Esophagus squamous epithelium (tissue), 5 donors: ENCODE measurements around the gene GSE1. TPM values are rescaled to one million over a fixed set of nuclear protein-coding genes. Genes with fewer than 3 reads are reported as not detected.

ENCODE experiments used
- DNase-seq: peaks from one replicate; lab custom pipeline; 2025; lab: John Stamatoyannopoulos, UW
- H3K27ac ChIP-seq, 4 donors: fragments of 200-600 bp; sonication (generic); one replicate each; pipeline ENCODE4 v1.5.1; 2016 to 2019; ENCODE audit warnings: mild to moderate bottlenecking in 1 of 4
- H3K27me3 ChIP-seq, 4 donors: fragments of 200-600 bp; sonication (generic); 1 replicate in 3 of 4; 2 replicates in 1 of 4; pipeline versions ENCODE4 v1.5.1 to v1.6.0; 2017 to 2021; ENCODE audit warnings: antibody characterized with exemption in 1 of 4
- H3K36me3 ChIP-seq, 3 donors: fragments of 200-600 bp; sonication (generic); one replicate each; pipeline ENCODE4 v1.5.1; 2016 to 2019
- H3K4me1 ChIP-seq, 3 donors: fragments of 200-600 bp; sonication (generic); one replicate each; pipeline ENCODE4 v1.5.1; 2017 to 2019
- H3K4me3 ChIP-seq, 4 donors: fragments of 200-600 bp; sonication (generic); 1 replicate in 3 of 4; 2 replicates in 1 of 4; pipeline ENCODE4 v1.5.1; 2016 to 2019; ENCODE audit warnings: mild to moderate bottlenecking in 2 of 4, moderate library complexity in 1 of 4
- H3K9me3 ChIP-seq, 3 donors: fragments of 200-600 bp; sonication (generic); one replicate each; pipeline ENCODE4 v1.5.1; 2016 to 2019
- CTCF ChIP-seq, 6 experiments: fragments of 450-650 bp in 4 of 6; fragments of 200-600 bp in 2 of 6; sonication (generic) in 2 of 6; IDR thresholded peaks; one replicate each; pipeline ENCODE4 v1.5.1; 2016 to 2019; ENCODE audit warnings: antibody characterized with exemption in 6 of 6, mild to moderate bottlenecking in 4 of 6, moderate library complexity in 4 of 6
- POLR2A ChIP-seq, 4 donors: fragments of 450-650 bp; IDR thresholded peaks; one replicate each; pipeline ENCODE4 v1.6.1; 2017; ENCODE audit warnings: antibody characterized with exemption in 4 of 4, mild to moderate bottlenecking in 4 of 4, moderate library complexity in 3 of 4
- WGBS, 2 donors: methylation state at CpG; one replicate each; pipeline ENCODE4 v1.1.5; 2018; 5-methylcytosine and 5-hydroxymethylcytosine counted together
- intact Hi-C: fragments of 100-400 bp; cut with DNase I; formaldehyde crosslinking; loops from one replicate; pipeline ENCODE4 v1.15.0; 2022
- total RNA-seq, 4 donors: library from RNA; depleted of rRNA; stranded (reverse); fragments of >200 nt; gene quantifications; one replicate each; pipeline ENCODE4 v1.1.0, GENCODE V29; 2016
- donor health status: DM: yes; HTN: yes; CAD: no.

The GSE1 gene
- total RNA-seq, 4 donors from 2014 or later, result 24.6 to 33.6 (median 28.9) TPM

DNA sequence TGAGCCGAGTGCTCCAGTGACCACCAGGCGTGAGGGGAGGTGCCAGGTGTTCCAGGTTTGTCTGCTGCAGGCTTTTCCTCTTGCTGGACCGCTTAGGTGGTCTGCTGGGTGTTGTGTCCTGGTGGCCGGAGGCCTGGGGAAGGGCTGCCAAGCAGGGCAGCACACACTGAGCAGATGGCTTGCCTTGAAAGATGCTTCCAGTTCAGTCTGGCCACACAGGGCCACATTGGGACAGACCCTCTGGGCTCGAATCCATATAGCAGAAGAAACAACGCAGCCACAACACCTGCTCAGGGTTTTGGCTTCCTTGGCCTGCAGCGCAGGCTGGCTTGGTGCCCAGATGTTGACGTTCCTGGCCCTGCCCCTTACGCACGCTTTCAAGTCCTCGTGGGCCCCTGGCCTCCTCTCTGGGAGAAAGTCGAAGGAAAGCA, 50.8 kb downstream of the GSE1 start:
- DNase-seq, result no peak
- Histone ChIP-seq H3K27me3 (no peaks in the 10 kb centered on the region), H3K27ac (no peak overlapping the region), H3K4me1 (peaks cover 4 to 10% (median 4%) of the 10 kb centered on the region in 3 donors), H3K4me3 (no peak overlapping the region), H3K36me3 (peaks cover 58 to 100% (median 71%) of the 10 kb centered on the region in 3 donors), H3K9me3 (no peaks in the 10 kb centered on the region)
- intact Hi-C loops, result no loop called here
- TF ChIP-seq CTCF (IDR thresholded peaks at IDR 0.05) (no peak), POLR2A (IDR thresholded peaks at IDR 0.05) (no peak)
- 67 to 71% methylated on average over 5 to 9 of the region's 12 CpGs for WGBS, 2 donors

DNA sequence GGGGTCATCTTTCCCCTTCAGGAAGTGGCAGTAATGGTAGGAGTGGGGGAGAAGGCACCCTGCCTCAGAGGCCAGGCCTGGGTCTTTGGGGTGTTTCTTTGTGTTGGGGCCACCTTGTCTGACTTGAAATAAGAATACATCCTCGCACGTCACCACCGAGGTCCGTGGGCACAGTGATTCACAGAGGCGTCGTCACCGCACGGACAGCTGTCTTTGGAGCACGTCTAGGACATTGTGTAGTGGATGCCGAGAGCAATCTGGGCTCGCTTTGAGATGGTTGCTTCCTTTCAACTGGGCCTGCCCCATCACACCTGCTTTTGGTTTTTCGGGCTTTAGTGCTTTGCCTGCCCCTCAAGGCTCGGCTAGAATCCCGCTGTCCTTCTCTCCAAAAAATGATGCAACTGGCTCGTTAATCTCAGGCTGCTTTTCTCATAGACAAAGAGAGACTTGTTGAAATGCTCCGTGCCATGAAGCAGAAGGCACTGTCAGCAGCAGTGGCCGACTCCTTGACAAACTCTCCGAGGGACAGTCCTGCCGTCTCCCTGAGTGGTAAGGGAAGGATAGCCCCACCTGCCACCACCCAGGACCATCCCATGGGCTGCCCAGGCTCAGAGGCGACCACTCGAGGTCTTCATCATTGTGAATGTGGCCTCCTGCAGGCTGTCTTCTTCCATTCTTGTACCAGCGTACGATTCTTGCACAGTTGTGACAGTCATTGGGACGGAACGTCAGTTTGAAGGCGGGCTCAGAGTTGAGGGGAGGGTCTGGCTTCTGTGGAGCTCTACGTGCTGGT, 51.7 kb downstream of the GSE1 start:
- 86 to 87% methylated on average over 15 to 24 of the region's 27 CpGs for WGBS, 2 donors

DNA sequence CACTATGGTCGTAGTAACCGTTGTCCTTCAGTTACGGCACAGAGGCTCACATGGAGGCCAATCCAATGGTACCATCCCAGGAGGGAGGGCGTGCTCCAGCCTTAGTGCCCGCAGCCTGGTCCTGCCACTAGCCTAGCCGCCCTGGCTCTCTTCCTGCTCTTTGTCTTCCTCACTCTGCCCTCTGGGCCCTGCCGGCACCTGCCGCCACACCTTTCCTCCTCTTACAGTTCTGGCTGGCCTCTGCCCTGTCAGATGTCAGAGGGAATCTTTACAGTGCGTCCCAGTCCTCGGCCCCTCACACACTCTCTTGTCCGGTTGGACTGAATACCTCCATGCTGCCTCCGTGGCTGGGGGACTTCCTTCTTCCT, 52.2 kb downstream of the GSE1 start:
- no peak for DNase-seq
- WGBS, 2 donors, result 88 to 91% methylated on average over 9 to 11 of the region's 12 CpGs
- Histone ChIP-seq H3K27me3 (no peaks in the 10 kb centered on the region), H3K36me3 (peaks cover 59 to 100% (median 71%) of the 10 kb centered on the region in 3 donors), H3K4me3 (no peak overlapping the region), H3K9me3 (no peaks in the 10 kb centered on the region), H3K4me1 (no peaks in the 10 kb centered on the region), H3K27ac (no peak overlapping the region)
- intact Hi-C loops, result no loop called here
- TF ChIP-seq CTCF (IDR thresholded peaks at IDR 0.05) (no peak), POLR2A (IDR thresholded peaks at IDR 0.05) (no peak)

More for the DNA sequence above, 51.7 kb downstream of the GSE1 start:
- TF ChIP-seq POLR2A (IDR thresholded peaks at IDR 0.05) (no peak), CTCF (IDR thresholded peaks at IDR 0.05) (no peak)
- DNase-seq, result no peak
- H3K27ac ChIP-seq, result no peak overlapping the region
- no peaks in the 10 kb centered on the region for H3K9me3 ChIP-seq
- H3K4me1 ChIP-seq, result peaks cover 4% of the 10 kb centered on the region in 3 donors
- no peak overlapping the region for H3K4me3 ChIP-seq
- peaks cover 59 to 100% (median 71%) of the 10 kb centered on the region in 3 donors for H3K36me3 ChIP-seq
- H3K27me3 ChIP-seq, result no peaks in the 10 kb centered on the region
- intact Hi-C loops, result no loop called here

DNA sequence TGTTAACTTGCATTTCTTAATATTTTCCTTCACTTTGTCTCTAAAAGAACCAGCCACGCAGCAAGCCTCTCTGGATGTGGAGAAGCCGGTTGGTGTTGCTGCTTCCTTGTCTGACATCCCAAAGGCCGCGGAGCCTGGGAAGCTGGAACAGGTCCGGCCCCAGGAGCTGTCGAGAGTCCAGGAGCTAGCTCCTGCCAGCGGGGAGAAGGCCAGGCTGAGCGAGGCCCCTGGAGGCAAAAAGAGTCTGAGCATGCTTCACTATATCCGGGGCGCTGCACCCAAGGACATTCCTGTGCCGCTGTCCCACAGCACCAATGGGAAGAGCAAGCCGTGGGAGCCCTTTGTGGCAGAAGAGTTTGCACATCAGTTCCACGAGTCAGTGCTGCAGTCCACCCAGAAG, 52.8 kb downstream of the GSE1 start:
- Histone ChIP-seq H3K4me1 (no peaks in the 10 kb centered on the region), H3K36me3 (peaks cover 59 to 100% (median 69%) of the 10 kb centered on the region in 3 donors), H3K9me3 (no peaks in the 10 kb centered on the region), H3K27me3 (no peaks in the 10 kb centered on the region), H3K4me3 (no peak overlapping the region), H3K27ac (no peak overlapping the region)
- 63 to 69% methylated on average over 6 to 7 of the region's 13 CpGs for WGBS, 2 donors
- TF ChIP-seq POLR2A (IDR thresholded peaks at IDR 0.05) (no peak), CTCF (IDR thresholded peaks at IDR 0.05) (no peak)
- intact Hi-C loops, result no loop called here
- no peak for DNase-seq

GRCh38 chr16:85667261-85667660, 54.1 kb downstream of the GSE1 start:
- 80 to 87% methylated on average over 4 to 7 of the region's 9 CpGs for WGBS, 2 donors
- Histone ChIP-seq H3K27me3 (no peaks in the 10 kb centered on the region), H3K27ac (no peak overlapping the region), H3K36me3 (peaks cover 60 to 100% (median 66%) of the 10 kb centered on the region in 3 donors), H3K4me1 (no peaks in the 10 kb centered on the region), H3K9me3 (no peaks in the 10 kb centered on the region), H3K4me3 (no peak overlapping the region)
- intact Hi-C loops, result no loop called here
- DNase-seq, result no peak
- TF ChIP-seq CTCF (IDR thresholded peaks at IDR 0.05), result no peak
- TF ChIP-seq POLR2A (IDR thresholded peaks at IDR 0.05), result no peak
